T-helper 22 cell (primary cell): ENCODE results near the gene HOMER2.

Source experiments
- DNase-seq: peaks from one replicate; pipeline ENCODE4 v3.0.0-alpha.2; 2020; ENCODE audit warnings: low read depth

Gene HOMER2

DNA sequence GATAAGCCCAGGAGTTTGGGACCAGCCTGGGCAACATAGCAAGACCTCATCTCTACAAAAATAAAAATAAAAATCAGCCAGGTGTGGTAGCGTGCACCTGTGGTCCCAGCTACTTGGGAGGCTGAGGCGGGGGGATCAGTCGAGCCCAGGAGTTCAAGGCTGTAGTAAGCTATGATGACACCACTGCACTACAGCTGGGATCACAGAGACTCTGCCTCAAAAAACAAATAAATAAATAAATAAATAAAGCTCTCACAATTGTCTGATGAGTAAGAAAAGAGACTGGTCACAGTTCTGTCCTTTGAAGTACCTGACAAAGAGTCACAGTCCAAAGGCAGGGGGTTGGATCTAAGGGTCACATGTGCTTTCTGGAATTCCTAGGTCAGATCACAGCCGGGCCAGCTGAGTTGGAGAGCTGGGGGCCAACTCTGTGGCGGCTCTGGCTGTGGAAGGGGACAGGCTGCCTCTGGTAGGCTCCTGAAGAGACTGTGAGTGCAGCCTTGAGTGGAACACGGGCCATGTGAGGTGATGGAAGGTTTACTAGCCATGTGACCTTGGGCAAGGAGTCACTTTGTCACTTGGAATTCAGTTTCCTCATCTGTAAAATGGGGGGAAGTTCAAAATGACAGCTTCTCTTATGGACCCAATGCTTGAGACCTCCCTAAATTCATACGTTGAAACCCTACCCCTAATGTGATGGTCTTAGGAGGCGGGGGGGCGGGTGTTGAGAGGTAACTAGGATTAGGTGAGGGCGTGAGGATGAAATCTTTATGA lies 95.9 kb downstream of the HOMER2 start:
- DNase-seq, result no peak

DNA sequence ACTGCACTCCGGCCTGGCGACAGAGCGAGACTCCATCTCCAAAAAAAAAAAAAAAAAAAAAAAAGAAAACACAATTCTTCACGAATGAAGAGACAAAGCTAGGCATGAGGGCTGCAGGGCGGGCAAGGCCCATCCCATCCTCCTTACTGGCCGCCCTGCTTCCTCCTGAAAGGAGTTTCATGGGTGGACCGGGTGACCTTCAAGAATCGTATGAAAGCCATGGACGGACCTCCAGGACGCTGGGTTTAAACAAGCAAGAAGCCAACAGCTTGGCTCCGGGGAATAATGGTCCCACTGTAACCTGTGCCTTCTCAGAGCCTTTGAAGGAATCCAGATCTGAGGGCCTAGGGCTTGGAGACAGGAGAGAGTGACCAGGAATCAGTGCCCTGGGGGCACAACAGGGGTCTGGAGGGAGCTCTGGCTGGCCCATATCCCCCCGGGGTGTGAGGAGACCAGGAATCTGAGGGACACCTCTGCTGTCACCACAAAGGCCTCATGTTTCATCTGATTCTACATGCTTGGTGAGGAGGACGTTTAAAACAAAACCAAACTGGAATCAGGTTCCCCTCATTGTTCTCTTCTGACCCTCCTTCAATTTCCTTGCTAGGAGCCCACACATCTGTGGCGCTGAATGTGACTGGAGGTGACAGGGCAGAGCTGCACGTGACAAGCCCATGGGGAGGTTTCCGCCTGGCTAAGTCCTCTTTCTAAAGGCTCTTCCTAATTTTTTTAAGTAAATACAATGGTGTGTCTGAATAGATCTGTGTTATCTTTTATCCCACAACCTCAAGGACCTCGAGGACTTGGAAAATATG lies 97.0 kb downstream of the HOMER2 start:
- DNase-seq, result no peak

DNA sequence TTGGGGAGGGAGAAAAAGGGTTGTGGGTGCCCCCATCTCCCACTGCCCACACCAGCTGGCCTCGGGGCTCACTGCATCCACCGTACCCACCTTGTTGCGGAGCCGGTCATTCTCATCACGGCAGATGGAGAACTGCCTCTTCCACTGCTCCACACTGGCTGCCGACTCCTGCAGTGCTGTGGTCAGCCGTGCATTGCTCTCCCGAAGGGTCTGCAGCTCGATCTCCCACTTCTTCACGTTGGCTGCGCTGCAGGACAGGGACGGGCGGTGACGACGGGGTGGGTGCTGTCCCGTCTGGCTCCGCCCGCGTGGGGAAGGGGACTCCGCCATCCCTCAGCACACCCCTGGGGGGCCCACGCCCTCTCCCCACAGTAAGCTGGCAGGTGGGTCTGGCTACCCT lies 98.0 kb downstream of the HOMER2 start:
- no peak for DNase-seq

DNA sequence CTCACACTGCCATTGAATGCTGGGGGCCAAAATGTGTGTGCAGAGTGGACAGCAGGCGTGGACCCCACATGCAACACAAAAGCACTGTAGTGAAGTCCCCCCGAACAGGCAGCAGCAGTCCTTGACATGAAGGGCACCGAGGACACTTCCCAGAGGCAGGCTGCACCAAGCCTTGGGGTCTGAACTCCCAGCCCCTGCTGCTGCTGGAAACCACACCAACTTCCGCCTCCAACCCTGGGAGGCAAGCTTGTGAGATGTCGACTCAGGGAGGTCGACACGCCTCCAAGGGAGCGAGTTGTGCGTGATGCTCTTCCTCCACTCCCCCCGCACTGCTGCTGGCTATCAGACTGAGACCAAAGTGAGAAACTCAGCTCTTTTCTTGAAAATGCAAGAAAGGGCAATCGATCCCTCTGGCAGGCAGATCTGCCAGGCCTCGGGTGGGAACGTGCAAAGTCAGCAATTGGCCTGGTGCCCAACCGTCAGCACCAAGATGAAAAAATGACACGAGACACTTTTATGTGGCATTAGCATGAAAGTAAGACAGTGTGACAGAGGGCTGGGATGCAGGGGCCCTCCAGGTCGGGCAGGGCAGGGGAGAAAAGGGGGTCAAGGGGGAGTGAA lies 99.5 kb downstream of the HOMER2 start:
- no peak for DNase-seq

DNA sequence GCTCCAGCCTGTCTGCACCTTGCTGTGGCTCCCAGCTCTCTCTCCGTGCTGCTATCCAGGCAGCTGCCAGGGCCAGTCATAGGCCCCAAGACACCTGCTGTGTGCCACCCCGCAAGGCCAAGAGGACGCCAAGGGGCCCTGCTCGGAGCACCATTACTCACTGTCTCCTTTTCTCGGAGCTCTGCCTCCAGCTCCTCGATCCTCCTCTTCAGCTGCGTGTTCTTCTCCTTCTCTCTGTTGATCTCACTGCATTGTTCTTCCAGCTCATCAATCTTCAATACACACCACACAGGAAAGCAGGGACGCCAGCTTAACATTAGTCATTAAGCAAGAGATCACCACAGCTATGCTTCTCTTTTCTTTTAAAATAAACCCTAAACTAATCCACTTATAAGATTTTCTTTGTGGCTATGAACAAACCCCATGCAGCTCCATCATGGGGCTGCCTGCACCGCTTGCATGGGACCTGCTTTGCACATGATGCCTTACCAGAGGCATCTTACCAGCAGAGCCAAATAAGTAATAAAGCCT lies 100.5 kb downstream of the HOMER2 start:
- no peak for DNase-seq

DNA sequence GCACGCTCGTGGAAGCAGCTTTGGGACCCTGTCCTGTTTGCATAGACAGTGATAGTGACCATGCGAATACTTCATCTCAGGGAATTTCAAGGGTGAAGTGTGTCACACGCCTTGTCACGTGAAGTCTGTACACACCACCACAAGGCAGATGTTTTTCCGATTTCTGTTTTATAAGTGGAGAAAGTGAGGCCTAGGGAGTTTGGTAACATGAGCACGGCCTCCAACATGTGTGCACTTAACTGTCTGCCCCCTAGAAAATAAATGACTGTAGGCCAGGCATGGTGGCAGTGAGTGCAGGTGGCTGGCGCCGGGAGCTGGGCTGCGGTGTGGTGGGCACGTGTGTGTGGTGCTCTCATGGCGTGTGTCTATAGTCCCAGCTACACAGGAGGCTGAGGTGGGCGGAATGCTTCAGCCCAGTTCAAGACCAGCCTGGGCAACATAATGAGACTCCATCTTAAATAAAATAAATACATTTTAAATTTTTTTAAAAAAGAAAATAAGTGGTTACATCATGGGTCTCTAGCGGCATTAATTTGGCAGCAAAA lies 101.1 kb downstream of the HOMER2 start:
- no peak for DNase-seq

DNA sequence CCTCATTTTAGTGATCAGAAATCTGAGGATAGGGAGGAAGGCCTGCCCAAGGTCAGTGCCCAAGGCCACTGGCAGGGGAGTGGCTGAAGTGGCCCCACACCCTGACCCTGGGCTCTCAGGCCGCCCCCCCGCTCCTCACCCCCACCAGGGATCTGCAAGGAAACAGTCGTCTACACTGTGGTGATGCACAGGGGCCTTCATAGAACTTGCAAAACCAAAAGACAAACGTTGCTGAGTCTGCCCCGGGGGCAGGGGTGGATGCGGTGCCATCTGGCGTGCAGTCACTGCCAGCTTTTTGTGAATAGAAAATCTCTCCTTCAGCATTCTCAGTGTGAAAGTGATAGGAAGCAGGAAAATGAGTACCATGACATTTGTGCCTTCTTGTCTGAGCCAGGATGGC lies 101.8 kb downstream of the HOMER2 start:
- DNase-seq, result no peak

DNA sequence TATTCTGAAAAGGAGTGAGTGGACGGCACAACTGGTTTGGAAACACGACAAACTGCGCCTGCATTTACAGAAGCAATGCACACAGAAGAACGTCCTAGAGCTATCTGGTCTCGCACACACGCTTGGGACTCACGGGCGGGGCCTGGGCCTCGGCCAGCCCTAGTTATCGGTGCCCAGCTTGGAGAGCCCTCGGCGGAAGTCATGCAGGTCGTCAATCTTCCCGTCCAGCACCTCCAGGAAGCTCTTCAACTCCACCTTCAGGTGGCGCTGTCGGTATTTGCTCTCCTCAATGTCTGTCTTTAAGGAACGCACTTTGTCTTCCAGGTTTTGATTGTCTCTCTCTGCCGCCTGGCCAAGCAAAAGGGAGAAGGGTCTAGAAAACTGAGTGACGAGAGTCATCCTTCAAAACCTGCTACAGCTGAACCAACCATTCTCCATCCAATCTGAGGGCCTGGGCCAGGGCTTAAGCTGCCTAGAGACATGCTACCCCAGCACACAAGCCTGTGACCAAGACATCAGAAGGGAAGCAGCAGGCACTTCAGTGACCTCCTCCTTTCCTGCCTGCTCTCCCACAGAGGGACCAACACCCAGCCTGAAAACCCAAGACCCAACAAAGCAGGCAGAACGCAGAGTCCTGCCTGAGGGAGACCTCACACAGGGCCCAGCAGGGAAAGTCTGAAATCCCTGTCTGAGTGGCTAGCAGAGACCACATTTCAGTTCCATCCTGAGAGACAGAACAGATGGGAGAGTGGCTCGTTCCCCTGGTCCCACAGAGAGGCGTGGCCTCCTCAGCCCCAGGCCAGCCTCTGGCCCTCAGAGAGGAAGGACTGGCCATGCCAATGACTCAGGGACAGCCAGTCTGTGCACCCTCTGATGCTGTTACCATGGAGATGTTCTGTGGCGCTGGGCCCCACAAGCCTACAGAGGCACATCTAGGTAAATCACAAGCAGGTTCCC lies 102.7 kb downstream of the HOMER2 start:
- no peak for DNase-seq

DNA sequence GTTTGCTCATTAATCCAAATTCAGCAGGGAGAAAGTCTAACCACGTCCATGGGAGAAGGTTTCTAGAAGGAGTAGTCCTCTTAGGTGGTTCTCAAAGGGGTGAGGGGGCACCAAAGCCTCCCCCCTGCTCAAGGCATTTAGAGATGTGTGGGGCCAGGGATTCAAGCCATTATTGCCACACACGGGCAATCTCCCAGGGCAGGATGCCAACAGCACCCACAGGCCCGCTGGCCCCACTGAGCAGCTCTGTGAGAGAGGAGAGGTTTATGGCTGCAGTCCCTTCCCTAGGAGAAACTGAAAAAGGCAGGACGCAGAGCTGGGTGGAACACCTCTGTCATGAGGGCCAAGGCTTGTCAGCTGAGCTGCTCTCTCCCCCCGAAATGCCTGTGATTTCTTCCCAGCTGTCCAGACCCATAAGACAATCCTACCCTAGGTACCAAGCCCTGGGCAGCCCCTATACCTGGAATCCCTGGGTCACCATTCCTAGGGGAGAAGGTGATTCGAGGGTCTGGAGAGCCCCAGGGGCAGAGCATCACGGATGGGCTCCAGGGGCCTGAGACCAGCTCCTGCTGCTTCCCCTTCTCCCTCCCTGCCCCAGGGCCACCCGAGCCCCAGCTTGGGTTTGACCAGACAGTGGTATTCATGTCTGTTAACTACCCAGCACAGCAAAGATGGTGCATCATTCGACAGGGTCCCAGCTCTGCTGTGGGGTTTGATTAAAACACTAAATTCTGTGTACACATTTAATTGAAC lies 104.1 kb downstream of the HOMER2 start:
- DNase-seq, result no peak

DNA sequence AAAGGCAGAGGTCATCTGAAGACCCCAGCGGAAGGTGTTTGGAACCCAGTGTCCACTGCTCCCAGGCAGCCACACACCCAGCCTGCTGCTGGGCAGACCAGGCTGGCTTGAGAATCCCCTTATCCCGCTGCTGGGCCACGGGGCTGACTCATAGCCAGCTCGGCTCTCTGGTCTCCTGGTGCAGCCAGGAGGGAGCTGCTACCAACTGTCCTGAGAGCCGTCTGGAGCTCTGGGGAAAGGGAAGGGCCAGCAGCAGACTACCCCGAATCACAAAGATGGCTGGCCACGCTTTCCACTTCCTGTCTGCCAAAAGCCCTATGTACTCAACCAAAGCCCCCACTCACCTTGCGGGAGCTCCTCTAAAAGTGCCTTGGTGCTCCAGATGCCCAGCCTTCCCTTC lies 104.8 kb downstream of the HOMER2 start:
- no peak for DNase-seq

DNA sequence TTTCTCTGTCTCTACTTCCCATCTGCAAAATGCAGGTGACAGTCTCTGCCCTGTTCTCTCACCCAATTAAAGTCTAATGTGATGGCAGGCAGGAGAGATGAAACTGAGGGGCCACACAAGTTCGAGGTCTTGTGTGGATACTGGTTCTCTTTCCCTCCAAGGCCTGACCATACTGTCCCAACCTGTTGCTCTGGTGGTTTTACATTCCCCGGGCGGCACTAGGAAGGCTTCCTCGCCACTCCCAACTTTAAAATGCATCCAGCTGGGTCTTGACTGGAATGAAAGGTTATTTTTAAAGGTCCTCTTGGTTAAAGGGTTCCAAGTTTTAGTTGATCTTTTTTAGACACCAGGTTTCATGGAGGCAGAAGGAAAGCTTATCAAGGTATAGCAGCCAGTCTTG lies 105.9 kb downstream of the HOMER2 start:
- DNase-seq, result no peak

DNA sequence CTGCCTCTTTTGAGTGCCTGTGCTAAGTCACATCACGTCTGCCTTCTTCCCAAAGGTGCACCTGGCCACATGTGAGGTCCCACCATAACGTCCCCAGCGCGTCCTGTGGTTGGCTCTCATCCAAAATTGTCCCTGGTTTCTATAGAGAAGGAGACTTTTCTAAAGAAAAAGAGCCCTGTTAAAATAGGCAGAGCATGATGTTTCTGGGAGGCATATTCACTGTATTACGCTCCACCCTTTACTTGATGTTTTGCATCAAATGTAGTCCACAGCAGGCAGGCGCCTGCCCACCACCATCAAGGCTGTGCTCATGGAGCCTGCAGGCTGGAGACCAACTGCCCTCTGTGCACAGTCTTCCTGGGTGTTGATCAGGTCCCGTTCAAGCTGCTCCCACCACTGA lies 106.8 kb downstream of the HOMER2 start:
- DNase-seq, result no peak

DNA sequence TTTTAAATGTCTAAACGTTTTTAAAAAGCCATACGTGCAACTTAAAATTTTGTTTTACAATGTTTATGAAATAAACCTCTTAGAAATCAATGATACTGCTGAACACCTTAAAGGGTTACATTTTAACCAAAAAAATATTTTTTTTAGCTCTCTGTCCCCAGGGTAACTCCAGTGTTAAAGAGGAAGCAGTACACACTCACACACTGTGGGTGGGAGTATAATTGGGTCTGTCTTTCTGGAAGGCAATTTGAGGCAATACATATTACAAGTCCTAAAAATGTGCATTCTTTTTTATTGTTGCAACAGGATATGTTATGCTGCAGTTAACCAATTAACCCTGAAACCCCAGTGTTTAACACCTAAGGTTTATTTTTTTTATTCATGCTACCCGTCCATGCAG lies 109.0 kb downstream of the HOMER2 start:
- no peak for DNase-seq

DNA sequence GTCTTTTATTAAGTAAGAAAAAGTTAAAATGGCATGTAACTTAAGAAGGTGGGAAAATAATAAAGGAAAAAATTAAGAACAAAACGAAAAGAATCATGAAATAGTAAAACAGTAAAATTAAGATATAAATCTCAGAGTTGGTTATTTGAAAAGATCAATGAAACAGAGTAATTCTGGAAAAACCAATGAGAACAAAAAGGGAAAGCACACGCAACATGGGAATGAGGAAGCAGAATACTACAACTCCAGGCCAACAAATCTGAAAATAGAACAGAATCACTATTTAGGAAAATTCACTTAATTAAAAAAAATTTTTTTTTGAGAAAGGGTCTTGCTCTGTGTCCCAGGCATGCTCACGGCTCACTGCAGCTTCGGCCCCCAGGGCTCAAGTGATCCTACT lies 112.4 kb downstream of the HOMER2 start:
- DNase-seq, result no peak

DNA sequence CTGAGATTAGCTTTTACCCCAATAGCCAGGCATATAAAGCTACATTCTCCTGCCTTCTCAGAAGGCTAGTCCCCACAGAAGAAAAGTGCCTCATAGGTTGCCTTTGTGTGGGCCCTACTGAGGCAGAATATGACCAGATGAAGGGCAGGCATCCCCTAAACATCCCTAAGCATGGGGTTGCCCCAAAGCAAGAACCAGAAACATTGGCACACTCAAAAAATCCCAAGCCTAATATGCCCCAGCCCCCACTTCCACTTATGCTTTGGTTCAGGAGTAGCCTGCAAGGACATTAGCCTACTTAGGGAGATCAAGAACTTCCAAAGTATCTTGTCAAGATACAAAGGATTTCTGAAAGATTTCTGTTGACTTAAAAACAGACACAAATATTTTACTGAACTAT lies 113.4 kb downstream of the HOMER2 start:
- no peak for DNase-seq

DNA sequence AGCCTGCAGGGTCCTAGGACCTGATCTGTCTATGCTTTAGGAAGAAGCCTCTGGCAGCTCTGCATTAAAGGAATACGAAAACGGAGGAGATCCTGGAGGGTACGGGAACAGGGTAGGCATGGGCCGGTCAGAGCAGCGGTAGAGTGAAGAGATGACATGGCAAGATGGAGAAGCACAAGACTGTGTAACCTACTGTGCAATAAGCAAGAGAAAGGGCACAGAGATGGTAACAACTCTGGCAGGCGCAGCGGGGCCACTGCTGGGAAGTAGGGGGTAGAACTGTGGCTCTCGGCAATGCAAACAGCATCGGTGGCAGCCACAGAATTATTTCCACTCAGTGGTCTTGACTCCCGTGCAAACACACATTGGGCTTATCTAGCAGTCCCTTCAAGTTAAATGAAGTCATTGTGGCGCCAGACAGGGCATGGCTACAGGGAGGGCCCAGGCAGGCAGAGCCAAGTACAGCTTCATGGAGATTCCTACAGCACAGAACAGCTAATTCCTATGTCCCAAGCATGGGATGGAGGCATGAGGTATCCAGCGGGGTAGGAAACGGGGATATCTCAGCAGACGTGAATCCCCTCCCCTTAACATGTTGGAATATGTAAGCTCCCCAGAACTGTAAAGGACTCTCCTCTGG lies 114.3 kb downstream of the HOMER2 start:
- DNase-seq, result no peak

DNA sequence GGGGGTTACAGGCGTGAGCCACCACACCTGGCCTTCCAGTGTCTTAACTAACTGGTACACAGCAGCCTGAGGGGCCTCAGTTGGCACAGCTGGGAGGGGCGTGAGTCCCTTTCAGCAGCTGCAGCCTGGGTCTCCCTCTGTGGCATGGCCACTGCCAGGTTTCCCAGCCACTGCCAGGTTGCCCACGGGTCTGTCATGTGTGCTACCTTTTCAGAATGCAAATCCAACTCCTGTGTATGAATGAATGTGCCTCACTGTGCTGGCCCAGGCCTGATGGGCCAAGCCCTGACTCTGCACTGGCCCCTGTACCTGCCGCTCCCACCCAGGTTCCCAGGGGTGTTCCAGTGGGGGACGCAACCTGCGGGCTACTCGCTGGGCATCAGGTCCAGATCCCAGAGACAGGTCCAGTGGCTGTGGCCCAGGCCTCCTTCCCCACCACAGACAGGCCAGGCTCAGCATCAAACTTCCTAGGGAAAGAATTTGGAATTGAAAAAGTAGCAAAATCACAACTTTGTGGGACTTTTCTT lies 117.1 kb downstream of the HOMER2 start:
- DNase-seq, result no peak

DNA sequence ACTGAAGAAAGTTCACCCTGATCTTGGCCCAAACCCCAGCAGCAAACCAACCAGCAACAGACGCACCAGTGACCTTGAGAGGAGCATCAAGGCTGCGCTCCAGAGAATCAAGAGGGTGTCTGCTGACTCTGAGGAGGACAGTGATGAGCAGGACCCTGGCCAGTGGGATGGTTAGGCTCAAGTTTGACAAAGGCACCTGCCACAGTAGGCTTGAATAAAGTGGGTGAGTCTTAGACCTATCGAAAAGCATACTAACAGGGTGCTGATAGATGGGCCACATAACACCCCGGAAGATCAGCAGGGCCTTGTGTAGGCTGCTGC lies 119.2 kb downstream of the HOMER2 start:
- DNase-seq, result no peak

DNA sequence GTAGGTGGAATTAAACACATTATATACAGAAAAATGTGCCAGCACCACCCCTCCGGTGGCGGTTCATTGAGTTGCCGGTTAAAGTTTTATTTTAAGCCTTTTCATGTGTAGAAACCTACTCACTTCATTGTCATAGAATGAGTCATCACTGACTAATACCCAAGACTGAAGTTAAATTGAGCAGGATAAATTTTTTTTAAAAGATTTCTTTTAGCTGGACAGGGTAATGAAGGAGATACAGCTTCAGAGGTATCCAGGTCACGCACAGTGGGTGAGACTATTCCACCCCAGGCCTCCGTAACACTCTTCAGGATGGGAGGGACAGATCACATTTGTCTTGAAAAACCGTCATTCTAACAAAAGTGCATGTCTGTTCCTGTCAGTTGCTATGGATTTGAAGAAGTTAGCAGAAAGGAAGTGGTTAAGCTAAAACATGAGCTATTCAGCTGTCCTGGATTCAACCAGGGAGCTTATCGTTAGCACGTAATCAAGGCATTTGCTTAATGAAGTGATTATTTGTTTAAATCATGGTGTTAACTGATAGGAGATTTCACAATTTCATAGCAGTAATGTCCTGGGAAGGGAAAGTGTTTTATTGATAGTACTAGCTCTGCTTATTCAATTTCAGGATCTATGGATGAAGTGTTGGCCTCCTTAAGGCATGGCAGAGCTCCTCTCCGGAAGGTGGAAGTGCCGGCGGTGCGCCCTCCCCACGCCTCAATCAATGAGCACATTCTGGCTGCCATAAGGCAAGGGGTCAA lies 119.7 kb downstream of the HOMER2 start:
- no peak for DNase-seq
